Activated CD4-positive, alpha-beta T cell treated with anti-CD3 and anti-CD28 coated beads for 48 hours (primary cell): ENCODE results near the gene SLC7A4.
"Not testable (repeated sequence)": the region's sequence is repeated elsewhere in the genome, so short reads cannot be mapped to it uniquely, and the experiment has no call there.

Source experiments
- DNase-seq: peaks from one replicate; pipeline ENCODE4 v3.0.0-alpha.2; 2020

Gene SLC7A4, protein sequence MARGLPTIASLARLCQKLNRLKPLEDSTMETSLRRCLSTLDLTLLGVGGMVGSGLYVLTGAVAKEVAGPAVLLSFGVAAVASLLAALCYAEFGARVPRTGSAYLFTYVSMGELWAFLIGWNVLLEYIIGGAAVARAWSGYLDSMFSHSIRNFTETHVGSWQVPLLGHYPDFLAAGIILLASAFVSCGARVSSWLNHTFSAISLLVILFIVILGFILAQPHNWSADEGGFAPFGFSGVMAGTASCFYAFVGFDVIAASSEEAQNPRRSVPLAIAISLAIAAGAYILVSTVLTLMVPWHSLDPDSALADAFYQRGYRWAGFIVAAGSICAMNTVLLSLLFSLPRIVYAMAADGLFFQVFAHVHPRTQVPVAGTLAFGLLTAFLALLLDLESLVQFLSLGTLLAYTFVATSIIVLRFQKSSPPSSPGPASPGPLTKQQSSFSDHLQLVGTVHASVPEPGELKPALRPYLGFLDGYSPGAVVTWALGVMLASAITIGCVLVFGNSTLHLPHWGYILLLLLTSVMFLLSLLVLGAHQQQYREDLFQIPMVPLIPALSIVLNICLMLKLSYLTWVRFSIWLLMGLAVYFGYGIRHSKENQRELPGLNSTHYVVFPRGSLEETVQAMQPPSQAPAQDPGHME

DNA sequence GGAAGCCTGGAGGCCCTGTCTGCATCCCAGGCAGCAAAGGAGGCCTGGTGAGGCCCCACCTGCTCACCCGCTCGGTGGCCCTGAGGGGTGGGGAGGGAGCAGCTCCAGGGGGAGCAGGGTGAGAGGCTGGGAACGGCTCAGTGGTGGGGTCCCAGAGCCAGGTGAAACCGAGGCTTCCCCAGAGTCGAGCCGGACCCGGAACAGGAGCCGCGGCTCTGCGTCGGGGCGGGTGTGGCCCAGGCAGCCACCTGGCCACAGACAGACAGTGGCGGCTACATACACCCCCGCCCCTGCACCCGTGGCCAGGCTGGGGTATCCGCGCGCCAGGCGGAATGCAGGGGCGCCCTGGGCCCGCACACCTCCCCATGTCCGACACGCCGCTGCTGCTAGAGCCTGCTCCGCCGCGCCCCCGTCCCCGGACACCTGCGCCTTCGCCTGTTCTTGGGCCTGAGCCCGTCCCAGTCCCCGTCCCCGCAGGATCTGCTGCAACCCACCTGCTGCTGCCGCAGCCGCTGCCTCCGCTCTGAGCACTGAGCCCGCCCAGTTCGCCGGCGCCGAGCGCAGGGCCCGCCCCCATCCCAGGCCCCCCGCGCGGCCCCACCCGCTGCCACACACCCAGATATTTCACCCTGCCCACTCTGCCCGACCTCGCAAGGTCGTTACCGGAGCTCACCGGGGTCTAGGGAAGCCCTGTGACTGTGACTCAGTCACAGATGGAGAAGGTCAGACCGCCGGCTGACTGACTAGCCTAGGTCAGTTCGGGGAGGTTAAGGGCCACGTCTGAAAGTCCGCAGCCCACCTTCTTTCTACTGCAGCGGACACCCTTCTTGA, at the start of gene SLC7A4:
SLC7A4 (minus strand) TSS at position 525 of the 831 bp plus-strand sequence. CDS start 749 bp downstream, outside the sequence.
- DNase-seq, result no peak

GRCh38 chr22:21080435-21081137, 48.2 kb upstream of the SLC7A4 start:
- no peak for DNase-seq

DNA sequence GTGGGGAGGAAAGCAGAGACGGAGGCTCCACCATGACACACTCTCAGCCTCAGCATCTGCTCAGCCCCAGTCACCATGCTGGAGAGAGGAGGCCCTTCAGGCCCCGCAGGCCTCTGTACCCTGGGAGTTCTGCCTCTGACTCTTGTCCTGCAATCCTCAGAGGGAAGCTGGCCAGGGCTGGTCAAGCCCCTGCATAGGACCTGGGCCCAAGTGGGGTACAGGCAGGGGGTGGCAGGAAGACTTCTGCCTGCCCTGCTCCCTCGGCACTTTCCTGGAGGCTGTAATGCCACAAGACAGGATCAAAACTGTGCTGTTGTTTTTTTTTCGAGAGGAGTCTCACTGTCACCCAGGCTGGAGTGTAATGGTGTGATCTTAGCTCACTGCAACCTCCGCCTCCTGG, 47.1 kb upstream of the SLC7A4 start:
- no peak for DNase-seq

DNA sequence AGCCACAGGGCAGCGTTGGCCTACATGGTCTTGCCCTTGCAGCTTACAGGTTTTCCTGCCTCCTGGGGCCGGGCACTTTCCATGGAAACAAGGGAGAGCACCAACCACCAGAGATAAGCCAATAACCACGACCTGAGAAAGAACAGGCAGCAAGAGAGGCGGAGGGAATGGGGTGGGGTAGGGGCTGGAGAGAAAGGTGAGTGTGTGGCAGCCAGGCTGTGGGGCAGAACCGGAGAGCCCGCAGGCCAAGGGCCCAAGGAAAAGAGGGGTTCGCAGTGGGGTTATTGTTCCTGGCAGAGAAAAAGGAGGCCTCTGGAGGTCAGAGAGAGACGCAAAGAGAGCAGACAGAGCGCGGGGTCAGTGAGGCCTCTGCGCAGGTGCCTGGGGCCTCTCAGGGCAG, 46.6 kb upstream of the SLC7A4 start:
- DNase-seq, result no peak

- DNase-seq, result no peak
These were observed 45.6 kb upstream of the SLC7A4 start for GRCh38 chr22:21077884-21078508.

- no peak for DNase-seq
These were observed 44.7 kb upstream of the SLC7A4 start for GRCh38 chr22:21076912-21077625.

DNA sequence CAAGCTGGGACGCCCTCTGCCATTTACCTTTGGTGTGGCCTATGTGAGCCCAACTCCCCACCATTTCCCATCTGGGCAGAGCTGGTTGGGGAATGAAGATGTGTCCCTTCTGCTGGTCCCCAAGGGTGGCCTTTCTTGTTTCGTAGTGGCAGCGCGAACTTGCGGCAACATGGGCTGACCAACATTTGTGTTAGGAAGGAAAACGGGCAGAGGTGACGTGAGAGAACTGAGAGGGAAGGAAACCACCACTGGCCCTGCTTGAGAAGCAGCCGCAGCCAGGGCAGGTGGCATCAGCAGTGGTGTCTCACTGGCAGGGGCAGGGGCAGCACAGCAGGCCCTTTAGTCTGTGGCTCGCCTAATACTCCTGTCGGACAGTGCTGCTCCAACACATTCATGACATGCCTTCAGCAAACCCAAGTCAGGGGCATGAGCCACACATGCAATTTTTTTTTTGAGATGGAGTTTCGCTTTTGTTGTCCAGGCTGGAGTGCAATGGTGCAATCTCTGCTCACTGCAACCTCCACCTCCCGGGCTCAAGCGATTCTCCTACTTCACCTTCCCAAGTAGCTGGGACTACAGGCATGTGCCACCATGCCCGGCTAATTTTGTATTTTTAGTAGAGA, 43.3 kb upstream of the SLC7A4 start:
- no peak for DNase-seq

- no peak for DNase-seq
These were observed 41.8 kb upstream of the SLC7A4 start for GRCh38 chr22:21074102-21074715.

- DNase-seq, result no peak
These were observed 41.1 kb upstream of the SLC7A4 start for GRCh38 chr22:21073482-21073881.

DNA sequence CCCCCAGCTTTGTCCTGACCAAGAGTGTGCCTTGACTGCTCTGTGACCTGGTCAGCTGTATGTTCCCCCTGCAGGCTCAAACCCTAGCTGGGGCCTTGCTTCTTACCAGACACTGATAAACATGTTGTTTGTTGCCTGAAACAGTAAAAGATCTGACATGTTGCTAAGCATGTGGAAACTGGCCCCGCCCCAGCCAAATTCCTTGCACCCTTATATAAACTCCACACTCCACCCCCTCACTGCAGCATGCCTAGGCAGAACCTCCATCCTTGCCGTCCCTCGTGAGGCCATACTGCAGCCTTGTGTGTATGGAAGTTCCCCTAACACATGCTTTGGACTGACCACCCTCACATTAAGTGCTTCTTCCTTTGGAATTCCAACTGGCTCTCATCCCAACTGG, 40.7 kb upstream of the SLC7A4 start:
- DNase-seq, result no peak

DNA sequence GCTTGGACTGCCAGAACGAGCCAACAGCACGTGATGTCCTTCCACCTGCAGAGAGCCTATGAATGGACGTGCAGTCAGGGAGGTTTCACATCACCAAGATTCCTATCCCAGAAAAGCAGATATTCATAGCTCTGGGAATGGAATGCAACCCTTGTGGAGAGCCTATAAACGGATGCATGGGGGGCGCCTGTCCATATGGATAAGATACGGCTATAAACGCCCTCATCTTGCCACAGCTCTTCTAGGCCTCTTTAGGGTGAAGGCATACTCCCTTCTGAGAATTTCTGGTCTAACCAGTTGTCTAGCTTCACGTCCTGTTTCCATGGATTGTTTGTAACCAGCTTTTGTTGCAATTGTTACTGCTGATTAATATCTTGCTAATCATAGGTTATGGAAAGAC, 39.4 kb upstream of the SLC7A4 start:
- not testable (repeated sequence) for DNase-seq

GRCh38 chr22:21070690-21071615, 38.6 kb upstream of the SLC7A4 start:
- DNase-seq, result no peak

- no peak for DNase-seq
These were observed 37.0 kb upstream of the SLC7A4 start for GRCh38 chr22:21069375-21069774.

- no peak for DNase-seq
These were observed 36.4 kb upstream of the SLC7A4 start for GRCh38 chr22:21068681-21069276.

DNA sequence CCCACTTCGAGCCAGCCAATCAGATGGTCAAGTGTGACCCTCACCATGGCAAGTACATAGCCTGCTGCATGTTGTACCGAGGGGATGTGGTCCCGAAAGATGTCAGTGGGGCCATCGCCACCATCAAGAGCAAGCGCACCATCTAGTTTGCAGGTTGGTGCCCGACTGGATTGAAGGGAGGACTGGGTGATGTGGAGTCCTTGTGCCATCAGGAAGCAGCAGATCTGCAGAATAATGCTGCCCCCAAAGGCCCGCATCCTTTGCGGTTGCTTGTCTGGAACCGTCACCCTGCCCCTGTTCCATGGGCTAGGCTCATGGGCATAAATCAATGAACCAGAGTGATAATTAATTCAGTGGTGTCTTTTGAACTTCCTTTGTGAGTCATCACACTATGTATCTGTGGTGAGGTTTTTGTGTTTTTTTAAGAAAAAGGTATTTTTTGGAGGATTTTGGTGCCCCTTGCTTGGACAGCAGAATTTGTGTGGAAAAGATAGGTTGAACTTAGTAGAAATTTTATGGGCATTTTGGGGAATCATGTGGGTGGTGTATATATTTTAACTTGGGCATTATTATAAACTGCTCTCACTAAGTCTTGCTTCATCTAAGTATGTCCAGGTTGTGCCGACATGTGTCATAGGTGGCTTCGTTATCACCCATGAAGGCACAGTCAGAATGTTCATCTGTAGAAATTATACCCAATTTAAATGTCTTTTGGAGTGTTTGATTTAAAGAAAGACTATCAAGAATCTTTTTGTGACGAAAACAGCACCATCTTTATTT, 35.7 kb upstream of the SLC7A4 start:
- no peak for DNase-seq

- no peak for DNase-seq
These were observed 34.9 kb upstream of the SLC7A4 start for GRCh38 chr22:21067075-21067900.
